Hippocampal formation (tissue), 2 donors: ENCODE results near the gene PRICKLE2.

ENCODE experiments used
- DNase-seq, 2 donors: peaks; one replicate each; lab custom pipeline; 2025; lab: John Stamatoyannopoulos, UW

PRICKLE2 gene

DNA sequence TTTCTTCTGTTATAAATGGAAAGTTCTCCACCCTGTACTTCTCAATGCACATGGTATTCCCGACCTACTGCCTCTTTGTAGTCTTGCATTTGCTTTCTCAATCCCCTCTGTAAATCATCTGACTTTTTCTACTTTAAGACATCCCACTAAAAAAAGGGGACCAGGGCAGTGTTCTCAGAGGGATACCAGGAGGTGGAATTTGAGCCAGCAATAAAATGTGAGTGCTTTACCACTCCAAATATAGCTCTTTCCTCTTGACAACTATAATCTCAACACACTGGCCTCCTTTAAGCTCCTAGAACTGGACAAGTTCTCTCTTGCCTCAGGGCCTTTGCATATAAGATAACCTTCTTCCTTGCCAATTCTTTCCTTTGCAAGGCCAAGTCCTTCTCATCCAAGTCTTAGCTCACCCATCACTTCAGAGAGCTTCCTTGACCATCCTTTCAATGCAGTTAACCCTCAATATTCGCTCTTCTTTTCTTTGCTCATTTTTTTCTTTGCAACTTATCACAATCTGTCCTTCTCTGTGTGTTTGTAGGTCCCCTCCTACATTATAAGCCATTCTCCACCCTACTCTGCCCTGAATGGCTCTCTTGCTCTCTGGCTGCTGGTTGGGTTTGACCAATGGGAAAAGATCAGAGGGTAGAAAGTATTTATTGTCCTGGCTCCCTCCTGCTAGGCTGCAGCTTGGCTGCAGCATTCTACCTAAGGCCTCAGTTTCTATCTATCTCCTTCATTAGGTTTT lies 93.4 kb downstream of the PRICKLE2 start:
- no peak for DNase-seq

DNA sequence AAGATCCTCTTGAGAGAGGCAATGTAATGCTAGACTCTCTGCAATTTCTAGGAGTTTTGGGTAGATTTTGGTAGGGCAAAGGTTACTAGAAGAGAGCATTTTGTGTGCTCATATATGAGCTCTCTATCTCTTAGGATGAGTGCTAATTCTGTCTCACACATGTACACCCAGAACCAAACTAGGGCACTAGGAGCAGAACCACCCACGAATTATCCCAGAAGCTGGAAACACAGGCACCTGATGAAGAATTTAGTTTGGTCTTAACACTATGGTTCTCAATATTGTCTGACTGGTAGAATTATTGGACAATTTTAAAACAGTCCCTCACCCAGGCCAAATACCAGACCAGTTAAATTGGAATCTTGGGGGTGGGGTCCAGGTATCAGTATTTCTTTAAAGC lies 94.8 kb downstream of the PRICKLE2 start:
- DNase-seq = no peak

DNA sequence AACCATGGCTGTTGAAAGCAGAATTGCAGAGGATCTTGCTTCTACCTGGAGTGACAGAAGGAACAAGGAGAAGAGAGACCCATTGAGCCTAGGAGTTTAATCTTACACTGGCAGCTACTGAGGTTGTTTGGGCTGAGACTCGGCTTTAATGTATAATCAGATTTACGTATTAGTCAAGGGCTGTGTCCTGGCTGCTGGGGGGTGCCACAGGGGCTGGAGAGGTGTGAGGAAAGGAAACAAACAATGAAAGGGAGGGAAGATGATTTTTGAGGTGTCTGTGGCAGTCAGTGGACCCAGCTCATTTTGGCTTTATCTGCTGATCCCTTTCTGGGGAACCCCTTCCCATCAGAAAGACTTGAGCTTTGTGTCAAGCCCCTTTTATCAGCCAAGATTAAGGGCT lies 95.7 kb downstream of the PRICKLE2 start:
- no peak for DNase-seq

DNA sequence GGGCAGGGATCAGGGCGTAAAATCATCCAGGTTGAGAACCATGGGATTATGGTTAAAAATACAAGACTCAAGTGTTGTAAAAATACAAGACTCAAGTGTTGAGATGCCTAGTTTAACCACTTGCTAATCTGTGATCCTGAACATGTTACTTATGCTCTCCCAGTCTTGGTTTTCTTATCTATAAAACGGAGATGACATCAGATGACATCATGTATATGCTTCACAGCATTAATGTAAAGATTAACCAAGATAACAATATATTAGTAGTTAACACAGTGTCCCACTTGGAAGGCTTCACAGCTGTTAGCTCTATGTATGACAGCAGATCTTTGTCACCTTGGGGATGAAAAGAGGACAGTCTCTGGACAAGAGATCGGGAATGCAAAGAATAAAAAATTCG lies 96.2 kb downstream of the PRICKLE2 start:
- DNase-seq = no peak

DNA sequence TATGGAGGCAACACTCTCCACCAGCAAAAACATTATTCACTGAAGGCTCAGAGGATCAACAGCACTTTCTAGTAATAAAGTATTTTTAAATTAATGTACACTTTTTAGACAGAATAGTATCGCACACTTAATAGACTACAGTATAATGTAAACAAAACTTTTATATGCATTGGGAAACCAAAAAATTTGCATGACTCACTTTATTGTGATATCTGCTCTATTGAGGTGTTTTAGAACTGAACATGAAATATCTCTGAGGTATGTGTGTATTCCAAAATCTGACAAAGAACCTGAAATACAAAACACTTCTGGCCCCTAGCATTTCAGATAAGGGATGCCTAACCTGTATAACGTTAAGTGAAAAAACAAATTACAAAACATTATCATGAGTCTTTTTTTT lies 99.7 kb downstream of the PRICKLE2 start:
- no peak for DNase-seq

DNA sequence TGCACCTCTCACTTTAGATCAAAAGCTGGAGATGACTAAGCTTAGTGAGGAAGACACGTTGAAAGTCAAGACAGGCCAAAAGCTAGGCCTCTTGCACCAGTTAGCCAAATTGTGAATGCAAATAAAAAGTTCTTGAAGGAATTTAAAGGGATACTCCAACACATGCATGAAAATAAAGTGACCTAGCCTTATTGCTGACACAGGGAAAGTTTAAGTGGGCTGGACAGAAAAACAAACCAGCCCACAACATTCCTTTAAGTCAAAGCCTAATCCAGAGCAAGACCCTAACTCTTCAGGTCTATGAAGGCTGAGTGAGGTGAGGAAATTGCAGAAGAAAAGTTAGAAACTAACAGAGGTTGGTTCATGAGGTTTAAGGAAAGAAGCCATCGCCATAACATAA lies 101.3 kb downstream of the PRICKLE2 start:
- no peak for DNase-seq

DNA sequence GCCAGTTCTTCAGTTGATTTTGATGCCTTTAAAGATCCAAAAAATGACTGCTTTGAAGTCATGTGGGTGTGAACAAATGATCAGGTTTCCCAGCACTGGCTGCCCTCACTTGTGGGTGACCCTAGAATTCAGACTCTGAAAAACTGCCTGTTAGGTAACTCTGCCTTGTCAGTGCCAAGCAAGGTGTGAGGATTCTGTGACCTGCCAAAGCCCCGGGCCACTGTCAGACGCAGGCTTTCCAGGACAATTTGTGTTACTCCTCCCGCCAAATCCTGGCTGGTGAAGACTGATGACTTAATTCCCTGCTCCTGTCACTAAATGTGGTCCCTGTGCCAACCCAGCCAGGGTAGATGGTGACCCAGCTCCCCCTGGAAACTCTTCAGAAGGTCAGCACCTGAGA lies 102.8 kb downstream of the PRICKLE2 start:
- no peak for DNase-seq

DNA sequence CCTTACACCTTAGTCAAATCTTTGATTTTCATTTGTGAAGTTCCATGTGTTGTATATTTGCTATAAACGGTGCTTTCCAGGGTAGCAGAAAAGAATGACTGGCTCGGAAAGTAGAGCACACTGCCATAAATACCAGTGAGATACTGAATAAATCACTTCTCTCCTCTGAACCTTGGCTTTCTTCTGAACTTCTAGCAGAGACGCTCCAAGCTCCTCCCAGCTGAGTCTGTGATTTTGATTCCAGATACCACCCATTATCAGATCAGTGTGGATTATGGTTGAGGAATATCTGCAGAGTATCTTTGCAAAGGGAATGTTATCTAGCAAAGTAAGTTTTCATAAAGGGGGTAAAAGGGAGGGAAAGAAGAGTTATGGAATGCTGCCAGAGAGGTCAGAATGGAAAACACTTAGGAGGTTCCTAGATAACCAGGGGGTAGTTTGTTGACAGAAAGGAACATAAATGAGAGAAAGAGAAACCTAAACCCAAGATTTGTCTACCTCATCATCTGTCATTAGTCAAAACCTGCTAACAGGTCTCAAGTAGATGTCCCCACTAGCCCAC lies 103.4 kb downstream of the PRICKLE2 start:
- DNase-seq = no peak

DNA sequence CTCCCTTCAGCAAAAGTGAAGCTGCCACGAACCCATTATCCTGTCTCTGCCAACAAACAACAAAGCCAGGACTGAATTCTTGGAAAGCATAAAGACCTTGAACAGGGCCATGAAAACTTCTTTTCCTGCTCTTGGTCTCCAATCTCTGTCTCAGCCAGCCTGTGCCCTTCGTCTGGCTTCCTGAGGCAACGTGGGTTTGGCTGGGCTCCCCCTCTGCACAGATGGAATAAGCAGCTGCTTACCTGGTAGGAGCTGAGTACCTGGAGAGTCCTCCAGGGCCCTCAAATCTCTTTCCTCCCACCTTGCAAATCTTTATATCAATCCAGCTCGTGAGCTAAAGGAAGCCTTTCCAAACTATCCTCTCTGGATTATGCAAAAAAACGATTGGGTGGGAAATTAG lies 104.4 kb downstream of the PRICKLE2 start:
- no peak for DNase-seq

DNA sequence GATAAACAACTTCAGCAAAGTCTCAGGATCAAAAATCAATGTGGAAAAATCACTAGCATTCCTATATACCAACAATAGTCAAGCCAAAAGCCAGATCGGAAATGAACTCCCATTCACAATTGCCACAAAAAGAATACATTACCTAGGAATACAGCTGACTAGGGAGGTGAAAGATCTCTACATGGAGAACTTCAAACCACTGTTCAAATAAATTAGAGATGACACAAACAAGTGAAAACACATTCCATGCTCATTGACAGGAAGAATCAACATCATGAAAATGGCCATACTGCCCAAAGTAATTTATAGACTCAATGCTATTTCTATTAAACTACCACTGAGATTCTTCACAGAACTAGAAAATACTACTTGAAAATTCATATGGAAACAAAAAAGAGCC lies 107.8 kb downstream of the PRICKLE2 start:
- DNase-seq = no peak

DNA sequence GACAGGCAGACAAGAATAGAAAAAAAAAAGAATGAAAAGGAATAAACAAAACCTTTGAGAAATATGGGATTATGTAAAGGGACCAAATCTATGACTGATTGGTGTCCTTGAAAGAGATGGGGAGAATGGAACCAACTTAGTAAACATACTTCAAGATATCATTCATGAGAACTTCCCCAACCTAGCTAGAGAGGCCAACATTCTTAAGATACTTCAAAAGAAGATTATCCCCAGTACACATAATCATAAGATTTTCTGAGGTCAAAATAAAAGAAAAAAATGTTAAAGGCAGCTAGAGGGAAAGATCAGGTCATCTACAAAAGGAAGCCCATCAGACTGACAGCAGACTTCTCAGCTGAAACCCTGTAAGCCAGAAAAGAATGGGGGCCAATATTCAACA lies 110.6 kb downstream of the PRICKLE2 start:
- DNase-seq = no peak

DNA sequence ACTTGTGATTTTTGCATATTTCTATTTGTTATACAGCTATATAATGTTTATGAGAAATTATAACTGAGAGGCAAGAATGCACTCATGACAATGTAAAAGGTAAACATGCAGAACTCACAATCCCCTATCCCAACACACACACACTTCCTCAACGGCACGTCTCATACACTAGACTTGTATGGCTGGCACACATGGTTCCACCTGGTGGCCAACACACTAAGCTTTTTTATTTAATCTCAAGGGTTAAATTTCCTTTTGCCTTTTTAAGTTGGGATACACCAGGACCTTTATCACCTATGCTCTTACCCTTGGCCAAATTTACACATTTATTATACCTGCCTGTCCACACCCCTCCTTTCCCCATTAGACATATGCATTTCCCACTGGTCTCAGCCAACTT lies 113.4 kb downstream of the PRICKLE2 start:
- no peak for DNase-seq

DNA sequence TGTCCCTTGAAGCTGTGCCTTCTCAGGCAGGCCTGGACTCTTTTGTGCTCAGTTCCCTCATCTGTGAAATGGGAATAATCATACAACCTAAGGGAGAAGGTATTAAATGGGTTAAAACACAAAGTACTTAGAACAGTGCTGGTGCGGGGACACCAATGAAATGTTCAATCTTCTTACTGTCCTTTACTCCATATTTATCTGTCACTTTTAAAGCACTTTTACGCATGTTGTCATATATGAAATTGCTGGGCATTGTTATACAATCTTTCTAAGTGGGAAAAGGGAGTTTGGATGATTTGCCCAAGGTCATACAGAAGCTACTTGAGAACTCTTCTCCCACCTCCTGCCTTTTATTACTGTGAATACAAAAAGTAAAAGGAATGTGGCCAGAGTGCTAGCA lies 114.2 kb downstream of the PRICKLE2 start:
- no peak for DNase-seq

DNA sequence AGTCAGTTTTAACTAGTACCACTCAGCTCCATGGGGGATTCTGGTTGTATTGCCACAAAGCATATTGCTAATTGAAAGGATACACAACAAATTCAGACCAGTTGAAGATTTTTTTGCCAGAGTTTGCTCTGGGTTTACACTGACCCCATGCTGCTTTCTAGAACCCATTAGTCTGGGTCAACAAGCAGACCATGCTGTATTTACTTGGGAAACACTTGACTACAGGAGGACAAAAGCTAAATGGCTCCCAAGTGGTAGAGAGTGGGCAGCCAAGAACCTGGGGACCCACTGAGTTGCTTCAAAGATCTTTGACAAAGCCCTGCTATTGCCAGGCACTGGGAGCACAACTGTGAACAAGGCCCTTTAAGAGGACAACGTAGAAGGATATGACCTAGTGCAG lies 115.2 kb downstream of the PRICKLE2 start:
- DNase-seq = peak in 1 of 2 donors; percentile 13

DNA sequence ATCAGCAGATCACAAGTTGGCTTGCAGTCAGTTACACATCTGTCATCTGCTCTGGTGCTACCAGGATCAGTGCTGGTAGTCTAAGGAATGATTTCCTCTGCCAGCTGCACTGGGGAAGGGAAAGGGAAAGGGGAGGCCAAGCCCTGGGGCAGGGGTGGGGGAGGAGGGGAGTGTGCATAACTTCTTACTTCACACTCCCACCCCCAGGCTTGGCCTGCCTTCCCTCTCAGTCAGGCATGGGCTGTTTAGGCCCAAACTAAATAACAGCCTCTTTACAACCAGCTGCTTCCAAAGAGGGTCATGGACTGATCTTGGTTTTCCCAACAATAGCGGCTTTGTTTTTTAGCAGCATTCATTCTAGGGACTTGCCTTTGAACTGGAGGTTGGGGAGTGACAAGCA lies 115.8 kb downstream of the PRICKLE2 start:
- peak; percentile 24 to 81 for DNase-seq

DNA sequence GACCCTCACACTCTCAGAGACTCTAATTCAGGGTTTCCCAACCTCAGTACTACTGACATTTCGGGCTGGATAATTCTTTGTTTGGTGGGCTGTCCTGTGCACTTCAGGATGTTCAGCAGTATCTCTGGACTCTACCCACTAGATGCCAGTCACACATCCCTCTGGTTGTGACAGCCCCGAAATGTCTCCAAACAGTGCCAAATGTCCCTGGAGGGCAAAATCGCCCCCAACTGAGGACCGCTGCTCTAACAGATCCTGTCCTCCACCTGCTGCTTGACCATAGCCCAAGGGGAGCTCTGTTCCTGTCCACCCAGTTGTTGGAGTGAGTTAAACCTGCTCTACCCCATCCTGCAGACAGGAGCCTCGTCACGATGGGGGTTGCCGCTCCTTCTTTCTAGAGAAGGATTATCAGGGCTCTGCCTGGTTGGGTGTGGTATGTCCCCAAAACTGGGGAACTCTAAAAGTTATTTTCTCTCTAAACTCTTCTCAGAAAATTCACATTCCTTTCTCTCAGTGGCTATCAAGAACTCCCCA lies 116.4 kb downstream of the PRICKLE2 start:
- DNase-seq = no peak

DNA sequence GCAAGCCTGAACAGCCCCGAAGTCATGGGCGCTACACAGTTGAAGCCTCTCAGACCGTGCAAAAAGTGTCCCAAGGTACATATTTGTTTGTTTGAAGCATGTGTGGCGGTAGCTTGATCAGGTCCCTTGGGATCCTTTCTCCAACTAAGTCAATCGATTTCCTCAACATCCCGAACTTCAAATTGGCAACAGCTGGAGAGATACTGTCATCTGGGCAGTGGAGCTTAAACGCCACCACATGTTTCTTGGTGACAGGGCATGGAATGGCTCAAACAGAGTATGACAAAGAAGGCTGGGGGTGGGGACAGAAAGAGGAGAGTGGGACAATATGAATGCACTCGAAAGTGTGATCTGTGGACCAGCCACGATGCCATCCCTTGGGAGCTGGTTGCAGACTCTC lies 117.0 kb downstream of the PRICKLE2 start:
- no peak for DNase-seq

DNA sequence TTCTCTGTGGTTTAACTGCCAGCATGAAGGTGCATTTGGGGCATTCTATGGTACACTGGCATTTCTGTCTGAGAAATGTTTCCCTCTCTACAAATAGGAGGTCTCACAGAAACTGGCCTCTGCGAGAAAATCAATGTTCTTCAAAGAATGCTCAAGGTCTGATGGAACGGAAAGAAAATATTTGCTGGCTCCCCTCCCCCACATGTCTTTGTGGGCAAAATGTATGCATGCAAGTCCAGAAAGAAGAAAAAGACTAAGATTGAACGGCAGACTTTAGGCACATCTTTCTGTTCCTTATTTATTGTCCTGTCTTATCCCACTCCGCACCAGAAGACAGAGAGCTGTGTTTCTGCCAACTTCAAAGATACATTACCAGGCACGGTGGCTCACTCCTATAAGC lies 118.1 kb downstream of the PRICKLE2 start:
- DNase-seq = no peak

DNA sequence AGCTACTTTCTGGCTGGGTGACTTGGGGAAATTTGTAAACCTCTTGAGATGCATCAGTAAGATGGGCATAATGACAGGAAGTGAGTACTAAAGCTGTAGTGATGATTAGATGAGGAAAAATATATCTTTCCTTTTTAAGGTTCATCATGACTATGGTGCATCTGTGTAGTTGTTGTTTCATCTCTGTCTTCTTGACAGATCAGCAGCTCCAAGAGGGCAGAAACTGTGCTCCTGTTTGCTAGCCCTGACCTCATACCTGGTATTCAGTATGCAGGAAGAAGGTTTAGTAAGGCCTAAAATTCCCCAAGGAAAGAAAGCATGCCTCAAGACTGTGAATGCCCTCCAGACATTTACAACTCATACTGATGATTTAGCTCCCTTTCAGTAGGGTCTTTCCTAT lies 119.5 kb downstream of the PRICKLE2 start:
- DNase-seq = no peak

DNA sequence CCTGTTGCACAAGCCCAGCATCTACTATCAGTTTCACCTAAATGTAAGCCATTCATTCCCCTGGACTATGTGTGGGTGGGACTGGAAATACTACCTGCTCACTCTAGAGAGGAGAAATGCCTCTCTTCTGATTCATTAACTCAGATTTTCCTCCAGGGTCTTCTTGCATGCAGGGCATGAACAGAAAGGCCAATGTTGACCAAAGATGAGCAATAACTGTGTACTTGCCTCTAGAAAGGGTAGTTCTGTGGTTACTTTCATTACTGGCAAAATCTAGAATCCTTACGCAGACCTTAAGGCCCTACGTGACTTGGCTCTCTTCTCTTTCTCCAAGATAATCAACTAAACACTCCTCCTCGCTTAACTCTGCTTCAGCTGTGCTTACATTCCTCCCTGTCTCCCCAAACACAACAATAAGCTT lies 120.6 kb downstream of the PRICKLE2 start:
- DNase-seq = no peak

DNA sequence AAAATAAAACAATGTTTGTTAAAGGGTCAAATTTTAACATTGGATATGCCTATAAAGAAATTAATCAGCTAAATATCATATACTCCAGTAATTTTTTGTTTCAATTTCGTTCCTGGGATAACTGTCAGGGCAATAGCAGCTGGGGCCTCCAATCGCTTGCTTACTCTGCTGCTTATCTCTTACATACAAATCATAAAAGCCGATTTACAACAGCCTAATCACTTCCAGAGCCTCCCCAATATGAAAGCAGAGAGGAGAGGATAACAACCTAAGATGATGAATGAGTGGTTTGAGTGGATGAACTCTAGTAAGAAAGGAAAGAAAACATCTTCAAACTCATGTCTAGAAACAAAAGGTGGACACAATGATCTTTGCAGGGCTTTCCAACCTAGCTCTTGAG lies 121.3 kb downstream of the PRICKLE2 start:
- DNase-seq = no peak

DNA sequence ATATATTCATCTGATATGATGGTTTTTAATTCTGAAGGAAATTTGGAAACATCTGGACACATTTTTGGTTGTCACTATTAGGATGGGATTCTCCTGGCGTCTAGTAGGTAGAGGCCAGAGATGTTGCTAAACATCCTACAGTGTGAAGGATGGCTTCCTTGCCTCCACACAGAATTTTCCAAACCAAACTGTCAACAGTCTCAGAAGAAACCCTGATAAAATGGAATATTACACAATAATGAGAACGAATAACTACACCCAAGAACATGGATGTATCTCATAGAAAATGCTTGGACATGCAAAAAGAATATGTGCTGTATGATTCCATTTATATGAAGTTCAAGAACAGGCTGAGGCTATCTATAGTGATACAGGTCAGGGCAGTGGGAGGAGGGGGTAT lies 122.1 kb downstream of the PRICKLE2 start:
- DNase-seq = no peak

DNA sequence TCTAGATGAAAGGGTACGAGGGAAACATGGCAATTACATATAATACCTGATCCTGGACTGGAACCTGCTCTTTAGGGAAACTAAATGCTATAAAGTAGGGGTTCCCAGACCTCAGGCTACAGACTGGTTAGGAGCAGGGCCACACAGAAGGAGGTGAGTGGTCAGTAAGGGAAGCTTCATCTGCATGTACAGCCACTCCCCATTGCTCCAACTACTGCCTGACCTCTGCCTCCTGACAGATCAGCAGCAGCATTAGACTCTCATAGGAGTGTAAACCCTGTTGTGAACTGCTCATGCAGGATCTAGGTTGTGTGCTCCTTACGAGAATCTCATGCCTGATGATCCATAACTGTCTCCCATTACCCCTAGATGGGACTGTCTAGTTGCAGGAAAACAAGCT lies 123.1 kb downstream of the PRICKLE2 start:
- no peak for DNase-seq

DNA sequence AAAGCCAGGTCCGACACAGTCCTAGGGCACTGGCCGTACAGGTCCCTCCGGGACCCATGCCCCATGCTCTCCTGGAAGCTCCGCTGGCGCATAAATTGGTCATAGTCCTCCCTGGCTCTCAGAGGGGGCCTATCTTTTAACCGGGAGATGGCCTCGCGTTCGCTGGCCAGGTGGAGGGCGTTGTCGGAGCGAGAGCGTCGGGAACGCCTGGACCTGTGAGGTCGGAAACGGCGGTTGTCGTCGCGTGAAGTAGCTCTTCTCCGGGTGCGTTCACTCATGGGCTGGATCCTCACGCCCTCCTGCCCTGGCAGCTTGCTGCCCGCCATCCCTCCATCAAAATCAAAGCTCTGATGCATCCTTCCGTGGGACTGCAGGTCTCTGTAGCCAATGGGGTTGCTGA lies 126.0 kb downstream of the PRICKLE2 start:
- no peak for DNase-seq
